H1 (cell line): ENCODE results near the gene OR9A4. TPM values are rescaled to one million over a fixed set of nuclear protein-coding genes. Genes with fewer than 3 reads are reported as not detected.

Source experiments
- CTCF ChIA-PET: fragments of 300-600 bp; sonication (Branson Sonifier 250); formaldehyde crosslinking; loops from one replicate; lab custom pipeline; 2021; ENCODE audit not compliant: partially characterized antibody; lab: Charles Lee
- POLR2A ChIA-PET: fragments of 300-600 bp; sonication (Branson Sonifier 250); formaldehyde crosslinking; loops from one replicate; lab custom pipeline; 2021; ENCODE audit warnings: inconsistent platforms; ENCODE audit not compliant: partially characterized antibody; lab: Charles Lee
- DNase-seq, 2 experiments: peaks; one replicate each; pipeline versions ENCODE4 v3.0.0 to v3.0.0-alpha.2; 2010 to 2022; ENCODE audit warnings: low spot score in 2 of 2, low read depth in 1 of 2, mixed read lengths in 1 of 2
- FAIRE-seq: peaks from 2 replicates; lab custom pipeline; 2011; peaks lifted over from hg19 to GRCh38; lab: Jason Lieb, UNC
- H2AFZ ChIP-seq: 2 replicates; pipeline ENCODE4 v1.8.1; 2012; ENCODE audit warnings: low read length, inconsistent platforms
- H2AK5ac ChIP-seq: 2 replicates; pipeline ENCODE4 v1.6.1; 2013; ENCODE audit warnings: low read depth, low read length
- H2BK120ac ChIP-seq: replicated peaks from 2 replicates; pipeline ENCODE3; 2013; ENCODE audit warnings: low read depth, low read length, inconsistent platforms
- H2BK12ac ChIP-seq: 2 replicates; pipeline ENCODE4 v1.6.1; 2013; ENCODE audit warnings: low read depth, low read length
- H2BK15ac ChIP-seq: 2 replicates; pipeline ENCODE4 v1.6.1; 2013; ENCODE audit warnings: low read length
- H2BK20ac ChIP-seq: 2 replicates; pipeline ENCODE4 v1.6.1; 2013; ENCODE audit warnings: low read length
- H2BK5ac ChIP-seq: 2 replicates; pipeline ENCODE4 v1.6.1; 2013; ENCODE audit warnings: low read depth, low read length
- H3K14ac ChIP-seq: 2 replicates; pipeline ENCODE4 v1.6.1; 2013; ENCODE audit warnings: inconsistent platforms; ENCODE audit not compliant: insufficient read length
- H3K18ac ChIP-seq: 2 replicates; pipeline ENCODE4 v1.6.1; 2013; ENCODE audit warnings: low read length; ENCODE audit errors: extremely low read depth
- H3K23ac ChIP-seq: 2 replicates; pipeline ENCODE4 v1.6.1; 2013; ENCODE audit warnings: inconsistent platforms; ENCODE audit not compliant: insufficient read length
- H3K23me2 ChIP-seq: 2 replicates; pipeline ENCODE4 v1.6.1; 2013; ENCODE audit warnings: low read depth, low read length
- H3K27ac ChIP-seq: 2 replicates; pipeline ENCODE4 v1.6.1; 2011; ENCODE audit warnings: low read depth, low read length, inconsistent platforms
- H3K27me3 ChIP-seq, 4 experiments: replicated peaks in 1 of 4; 1 replicate in 1 of 4; 2 replicates in 3 of 4; pipeline versions ENCODE4 v1.6.1 to v1.8.1; 2011 to 2013; ENCODE audit warnings: low read length in 3 of 4, mild to moderate bottlenecking in 3 of 4, inconsistent platforms in 2 of 4, mixed read lengths in 2 of 4, moderate library complexity in 1 of 4; ENCODE audit not compliant: control insufficient read depth in 3 of 4, insufficient read depth in 3 of 4; ENCODE audit errors: extremely low read depth in 1 of 4
- H3K36me3 ChIP-seq, 4 experiments: 2 replicates each; pipeline versions ENCODE4 v1.6.1 to v1.8.1; 2011 to 2013; ENCODE audit warnings: mild to moderate bottlenecking in 4 of 4, low read length in 3 of 4, moderate library complexity in 2 of 4, control low read depth in 1 of 4, inconsistent platforms in 1 of 4; ENCODE audit not compliant: insufficient read depth in 4 of 4, control insufficient read depth in 2 of 4
- H3K4ac ChIP-seq: replicated peaks from 2 replicates; pipeline ENCODE3; 2013; ENCODE audit warnings: low read length, low read depth, mixed read lengths, inconsistent platforms; ENCODE audit not compliant: insufficient read length
- H3K4me1 ChIP-seq, 4 experiments: replicated peaks in 1 of 4; 1 replicate in 1 of 4; 2 replicates in 3 of 4; pipeline versions ENCODE4 v1.6.1 to v1.8.1; 2011 to 2013; ENCODE audit warnings: low read length in 3 of 4, inconsistent platforms in 2 of 4, mixed read lengths in 1 of 4; ENCODE audit not compliant: insufficient read depth in 4 of 4, control insufficient read depth in 3 of 4
- H3K4me2 ChIP-seq, 2 experiments: 2 replicates each; pipeline versions ENCODE4 v1.6.1 to v1.8.1; 2011 to 2013; ENCODE audit warnings: low read depth in 2 of 2, low read length in 2 of 2, control low read depth in 1 of 2, inconsistent platforms in 1 of 2, mild to moderate bottlenecking in 1 of 2; ENCODE audit not compliant: insufficient read depth in 1 of 2
- H3K4me3 ChIP-seq, 4 experiments: fragments of 200-600, 300-600 bp in 1 of 4; sonication (generic), shearing (Covaris generic), sonication (Bioruptor Twin) in 1 of 4; 2 replicates each; pipeline versions ENCODE4 v1.5.1 to v1.8.1; 2011 to 2016; ENCODE audit warnings: low read length in 4 of 4, low read depth in 3 of 4, control low read depth in 2 of 4, inconsistent platforms in 2 of 4, mild to moderate bottlenecking in 2 of 4, mixed read lengths in 1 of 4, moderate library complexity in 1 of 4; ENCODE audit not compliant: insufficient read depth in 2 of 4; ENCODE audit errors: extremely low read depth in 1 of 4
- H3K56ac ChIP-seq: replicated peaks from 2 replicates; pipeline ENCODE3; 2013; ENCODE audit warnings: low read depth, mild to moderate bottlenecking, mixed read lengths, low read length, inconsistent platforms; ENCODE audit not compliant: insufficient read length
- H3K79me1 ChIP-seq: 2 replicates; pipeline ENCODE4 v1.6.1; 2013; ENCODE audit warnings: low read depth, low read length, control low read depth
- H3K79me2 ChIP-seq, 2 experiments: 2 replicates each; pipeline versions ENCODE4 v1.6.1 to v1.8.1; 2012 to 2013; ENCODE audit warnings: low read length in 2 of 2, mild to moderate bottlenecking in 2 of 2, inconsistent platforms in 1 of 2; ENCODE audit not compliant: insufficient read depth in 2 of 2, control insufficient read depth in 1 of 2
- H3K9ac ChIP-seq, 4 experiments: replicated peaks in 1 of 4; 1 replicate in 1 of 4; 2 replicates in 3 of 4; pipeline versions ENCODE4 v1.6.1 to v1.8.1; 2011 to 2013; ENCODE audit warnings: low read depth in 3 of 4, low read length in 3 of 4, control low read depth in 2 of 4, mild to moderate bottlenecking in 2 of 4, moderate library complexity in 2 of 4, inconsistent platforms in 1 of 4; ENCODE audit errors: extremely low read depth in 1 of 4
- H3K9me3 ChIP-seq, 2 experiments: 2 replicates each; pipeline versions ENCODE4 v1.6.1 to v1.8.1; 2012 to 2013; ENCODE audit warnings: mild to moderate bottlenecking in 2 of 2, moderate library complexity in 2 of 2, control low read depth in 1 of 2, inconsistent platforms in 1 of 2, low read depth in 1 of 2, low read length in 1 of 2, mixed read lengths in 1 of 2; ENCODE audit not compliant: insufficient read depth in 2 of 2
- H4K20me1 ChIP-seq, 2 experiments: replicated peaks in 1 of 2; 2 replicates each; pipeline versions ENCODE3 to v1.8.1; 2011 to 2013; ENCODE audit warnings: inconsistent platforms in 2 of 2, low read length in 2 of 2, mild to moderate bottlenecking in 1 of 2; ENCODE audit not compliant: insufficient read depth in 2 of 2, control insufficient read depth in 1 of 2
- H4K5ac ChIP-seq: 2 replicates; pipeline ENCODE4 v1.6.1; 2013; ENCODE audit warnings: low read length, low read depth, mixed read lengths, inconsistent platforms; ENCODE audit not compliant: insufficient read length
- H4K8ac ChIP-seq: 2 replicates; pipeline ENCODE4 v1.8.0; 2013; ENCODE audit warnings: mild to moderate bottlenecking, moderate library complexity, low read length, inconsistent platforms; ENCODE audit not compliant: insufficient read depth; ENCODE audit errors: extremely low read depth
- H4K91ac ChIP-seq: replicated peaks from 2 replicates; pipeline ENCODE3; 2013; ENCODE audit warnings: low read length, mixed read lengths, inconsistent platforms; ENCODE audit not compliant: insufficient read length
- BACH1 ChIP-seq: IDR thresholded peaks from 2 replicates; pipeline ENCODE4 v1.6.1; 2012; ENCODE audit warnings: low read length, improper control_type of control experiment
- BRCA1 ChIP-seq: IDR thresholded peaks from 2 replicates; pipeline ENCODE4 v1.6.1; 2012; ENCODE audit warnings: low read depth, low read length, improper control_type of control experiment
- CHD1 ChIP-seq: IDR thresholded peaks from 2 replicates; pipeline ENCODE4 v1.6.1; 2012; ENCODE audit warnings: low read depth, low read length, improper control_type of control experiment
- HDAC6 ChIP-seq: IDR thresholded peaks from one replicate; pipeline ENCODE4 v1.7.1; 2012; ENCODE audit warnings: low read depth, mild to moderate bottlenecking, inconsistent platforms, low read length, moderate library complexity
- JUND ChIP-seq: IDR thresholded peaks from 2 replicates; pipeline ENCODE4 v1.6.1; 2011; ENCODE audit warnings: mild to moderate bottlenecking, improper control_type of control experiment, low read length
- KDM1A ChIP-seq: fragments of 200-600, 300-600 bp; sonication (generic); IDR thresholded peaks from 2 replicates; pipeline ENCODE4 v1.7.1; 2016; ENCODE audit warnings: mild to moderate bottlenecking, low read length, borderline replicate concordance
- KDM5A ChIP-seq: fragments of 200-600 bp; IDR thresholded peaks from 2 replicates; pipeline ENCODE4 v1.7.1; 2012; ENCODE audit warnings: mild to moderate bottlenecking, low read length, inconsistent platforms, mixed read lengths
- MAFK ChIP-seq: IDR thresholded peaks from 2 replicates; pipeline ENCODE4 v1.6.1; 2012; ENCODE audit warnings: low read depth, mild to moderate bottlenecking, improper control_type of control experiment, low read length
- NRF1 ChIP-seq: IDR thresholded peaks from 2 replicates; pipeline ENCODE4 v1.6.1; 2011; ENCODE audit warnings: mild to moderate bottlenecking, low read depth, low read length, improper control_type of control experiment
- RXRA ChIP-seq: IDR thresholded peaks from 2 replicates; pipeline ENCODE4 v1.6.1; 2011; ENCODE audit warnings: low read depth, mild to moderate bottlenecking, low read length, moderate library complexity; ENCODE audit not compliant: insufficient read depth
- SIRT6 ChIP-seq: IDR thresholded peaks from one replicate; pipeline ENCODE4 v1.7.1; 2012; ENCODE audit warnings: low read length, inconsistent platforms
- SP4 ChIP-seq: IDR thresholded peaks from 2 replicates; pipeline ENCODE4 v1.6.1; 2012; ENCODE audit warnings: low read length, inconsistent platforms
- SRF ChIP-seq: IDR thresholded peaks from 2 replicates; pipeline ENCODE4 v1.6.1; 2011; ENCODE audit warnings: mild to moderate bottlenecking, low read depth, low read length, moderate library complexity
- SUZ12 ChIP-seq: fragments of 200-600 bp; sonication (generic); IDR thresholded peaks from 2 replicates; pipeline ENCODE4 v1.6.1; 2012; ENCODE audit warnings: mild to moderate bottlenecking, inconsistent platforms, low read length, moderate library complexity, mixed read lengths
- TCF12 ChIP-seq: IDR thresholded peaks from 2 replicates; pipeline ENCODE4 v1.6.1; 2011; ENCODE audit warnings: low read depth, mild to moderate bottlenecking, low read length
- WGBS, 2 experiments: shearing (Covaris generic) in 1 of 2; methylation state at CpG; one replicate each; pipeline versions ENCODE4 v1.1.6 to v1.1.7; 2013 to 2015; ENCODE audit warnings: low lambda C conversion rate in 2 of 2, mixed read lengths in 2 of 2, inconsistent platforms in 1 of 2, low coverage in 1 of 2, missing lambda C conversion rate in 1 of 2; ENCODE audit not compliant: insufficient replicate concordance in 2 of 2, insufficient coverage in 1 of 2, insufficient read length in 1 of 2; ENCODE audit errors: extremely low coverage in 1 of 2, missing lambda C conversion rate in 1 of 2; 5-methylcytosine and 5-hydroxymethylcytosine counted together
- polyA plus RNA-seq, 7 experiments: library from polyadenylated mRNA; depleted of rRNA in 3 of 7; stranded (reverse) in 5 of 7; unstranded in 2 of 7; fragments of >200 nt in 5 of 7; fragments of 200-250 nt in 2 of 7; gene quantifications; 1 replicate in 5 of 7; 2 replicates in 1 of 7; 4 replicates in 1 of 7; pipeline versions ENCODE4 v1.2.1 to v1.2.3, GENCODE V29; 2011 to 2013; ENCODE audit warnings: missing spikeins in 2 of 7, mixed read lengths in 2 of 7
- total RNA-seq: library from RNA; stranded (reverse); fragmentation: NEBNext Ultra II Directional; extraction: Animal tissue kit (Norgen Biotek cat#: 25700); gene quantifications from 2 replicates; pipeline ENCODE4 v1.2.1, GENCODE V29; 2021

The OR9A4 gene
- total and polyA plus RNA-seq, 2 of the 8 experiments (the other 6 are each of a cell fraction or from before 2014, with no cell fraction given), result not detected

- ChIA-PET CTCF (interaction anchor here (0.6 kb wide), 1 partner anchor 126 kb away, joined by 3 read pairs; no protein-coding TSS in a partner anchor), POLR2A (no interaction called here)
- Histone ChIP-seq H3K23ac (no peak overlapping the region), H2AFZ (no peak overlapping the region), H4K20me1 (no peaks in the 10 kb centered on the region), H3K27ac (no peak overlapping the region), H4K8ac (no peak overlapping the region), H3K9ac (no peak overlapping the region), H3K79me2 (no peaks in the 10 kb centered on the region), H3K9me3 (no peaks in the 10 kb centered on the region), H2BK20ac (no peak overlapping the region), H3K4ac (no peak overlapping the region), H4K91ac (no peak overlapping the region), H3K56ac (no peak overlapping the region), H3K36me3 (no peaks in the 10 kb centered on the region), H3K4me3 (no peak overlapping the region), H2BK120ac (no peak overlapping the region), H3K4me1 (peaks cover 0 to 6% (median 0%) of the 10 kb centered on the region in 4 experiments; a peak in 1 of 7 replicates), H2BK5ac (no peak overlapping the region), H3K18ac (no peak overlapping the region), H4K5ac (no peak overlapping the region), H2AK5ac (no peak overlapping the region), H3K23me2 (no peaks in the 10 kb centered on the region), H3K79me1 (no peaks in the 10 kb centered on the region), H3K14ac (no peak overlapping the region), H3K27me3 (no peaks in the 10 kb centered on the region), H2BK12ac (no peak overlapping the region), H2BK15ac (no peak overlapping the region), H3K4me2 (no peak overlapping the region)
- TF ChIP-seq SP4 (no peak), BACH1 (no peak), HDAC6 (no peak), CHD1 (no peak), BRCA1 (no peak), SRF (no peak), JUND (no peak), KDM5A (no peak), SUZ12 (no peak), KDM1A (no peak), SIRT6 (no peak), MAFK (no peak), RXRA (no peak), NRF1 (no peak), TCF12 (no peak)
- no peak for FAIRE-seq
- no peak for DNase-seq
- 90% methylated on average over 2 of the region's 2 CpGs; no CpG with 5 or more reads in 1 of the 2 experiments for WGBS, 2 experiments
Measured at GRCh38 chr7:141949451-141949850, 33.3 kb downstream of the OR9A4 start.
